ENCODE measurements around the gene APBB2.
"Not testable (repeated sequence)": the region's sequence is repeated elsewhere in the genome, so short reads cannot be mapped to it uniquely, and the experiment has no call there.

The APBB2 gene

GRCh38 chr4:41057467-41057866 is 156.9 kb downstream of the APBB2 start:
- DNase-seq, result no peak

- DNase-seq, result no peak
Measured at GRCh38 chr4:41052287-41052686, 162.1 kb downstream of the APBB2 start.

GRCh38 chr4:41050880-41051775 is 163.2 kb downstream of the APBB2 start:
- DNase-seq, result no peak

GRCh38 chr4:41050116-41050515 is 164.2 kb downstream of the APBB2 start:
- DNase-seq, result no peak

GRCh38 chr4:41049176-41049575 is 165.2 kb downstream of the APBB2 start:
- not testable (repeated sequence) for DNase-seq

- no peak for DNase-seq
Measured at GRCh38 chr4:41044791-41045190, 169.6 kb downstream of the APBB2 start.

GRCh38 chr4:41044165-41044564 is 170.2 kb downstream of the APBB2 start:
- no peak for DNase-seq

- no peak for DNase-seq
Measured at GRCh38 chr4:41043465-41043864, 170.9 kb downstream of the APBB2 start.

GRCh38 chr4:41041551-41041950 is 172.8 kb downstream of the APBB2 start:
- no peak for DNase-seq

- no peak for DNase-seq
Measured at GRCh38 chr4:41039317-41039716, 175.0 kb downstream of the APBB2 start.

- DNase-seq, result no peak
Measured at GRCh38 chr4:41038304-41038703, 176.0 kb downstream of the APBB2 start.

GRCh38 chr4:41029098-41029497 is 185.2 kb downstream of the APBB2 start:
- DNase-seq, result no peak

- no peak for DNase-seq
Measured at GRCh38 chr4:41028392-41029076, 185.8 kb downstream of the APBB2 start.

GRCh38 chr4:41026971-41027370 is 187.4 kb downstream of the APBB2 start:
- no peak for DNase-seq

GRCh38 chr4:41025824-41026223 is 188.5 kb downstream of the APBB2 start:
- DNase-seq, result no peak

GRCh38 chr4:41024556-41025491 is 189.5 kb downstream of the APBB2 start:
- DNase-seq, result no peak

GRCh38 chr4:41022116-41022515 is 192.2 kb downstream of the APBB2 start:
- DNase-seq, result no peak

GRCh38 chr4:41015016-41015675 is 199.2 kb downstream of the APBB2 start:
- no peak for DNase-seq

GRCh38 chr4:41014158-41014557 is 200.2 kb downstream of the APBB2 start:
- no peak for DNase-seq

- no peak for DNase-seq
Measured at GRCh38 chr4:41013746-41014145, 200.6 kb downstream of the APBB2 start.

- DNase-seq, result no peak
Measured at GRCh38 chr4:41012911-41013310, 201.4 kb downstream of the APBB2 start.

- no peak for DNase-seq
Measured at GRCh38 chr4:41012293-41012692, 202.0 kb downstream of the APBB2 start.

- no peak for DNase-seq
Measured at GRCh38 chr4:41009411-41009810, 204.9 kb downstream of the APBB2 start.
